Stimulated activated CD4-positive, alpha-beta T cell treated with anti-CD3 and anti-CD28 coated beads, TNF-alpha, amount 100 ng/mL, for 24 hours (primary cell): Measurements from ENCODE around the gene PLEKHB2.
"Not testable (repeated sequence)": the region's sequence is repeated elsewhere in the genome, so short reads cannot be mapped to it uniquely, and the experiment has no call there.

Experiments used
- DNase-seq, 3 experiments: peaks; one replicate each; pipeline ENCODE4 v3.0.0-alpha.2; 2020; ENCODE audit warnings: low read depth in 3 of 3

Gene PLEKHB2

GRCh38 chr2:131105156-131105949 is at the start of gene PLEKHB2:
TSS of gene PLEKHB2 (plus strand) at chr2:131105336. CDS start at chr2:131120942, 15,606 bp downstream.
- peak; percentile 85 to 93 (median 88) for DNase-seq

GRCh38 chr2:131056204-131056931 is 48.8 kb upstream of the PLEKHB2 start:
- no peak for DNase-seq

- DNase-seq, result no peak
Observed at GRCh38 chr2:131056932-131057287, 48.2 kb upstream of the PLEKHB2 start.

GRCh38 chr2:131058214-131058843 is 46.8 kb upstream of the PLEKHB2 start:
- no peak for DNase-seq

- no peak for DNase-seq
Observed at GRCh38 chr2:131058920-131059319, 46.2 kb upstream of the PLEKHB2 start.

GRCh38 chr2:131063501-131064283 is 41.4 kb upstream of the PLEKHB2 start:
- DNase-seq, result no peak

- DNase-seq, result no peak
Observed at GRCh38 chr2:131064589-131065512, 40.3 kb upstream of the PLEKHB2 start.

- DNase-seq, result no peak
Observed at GRCh38 chr2:131067465-131068125, 37.5 kb upstream of the PLEKHB2 start.

- not testable (repeated sequence) for DNase-seq
Observed at GRCh38 chr2:131068172-131068571, 37.0 kb upstream of the PLEKHB2 start.

- not testable (repeated sequence) for DNase-seq
Observed at GRCh38 chr2:131075578-131075977, 29.6 kb upstream of the PLEKHB2 start.

GRCh38 chr2:131076707-131077106 is 28.4 kb upstream of the PLEKHB2 start:
- no peak for DNase-seq

GRCh38 chr2:131077182-131077846 is 27.8 kb upstream of the PLEKHB2 start:
- no peak for DNase-seq

GRCh38 chr2:131077966-131078365 is 27.2 kb upstream of the PLEKHB2 start:
- DNase-seq, result no peak

- DNase-seq, result not testable (repeated sequence)
Observed at GRCh38 chr2:131079931-131080330, 25.2 kb upstream of the PLEKHB2 start.

- DNase-seq, result no peak
Observed at GRCh38 chr2:131081190-131081589, 23.9 kb upstream of the PLEKHB2 start.

GRCh38 chr2:131085646-131086045 is 19.5 kb upstream of the PLEKHB2 start:
- no peak for DNase-seq

- DNase-seq, result peak in 2 of 3 experiments; percentile 7 to 32
Observed at GRCh38 chr2:131092458-131093005, 12.6 kb upstream of the PLEKHB2 start.

GRCh38 chr2:131093006-131093695 is 12.0 kb upstream of the PLEKHB2 start, which contains the start of gene FAM168B:
TSS of gene FAM168B (minus strand) at chr2:131093460. CDS start at chr2:131082646, 10,814 bp downstream.
- peak; percentile 77 to 83 (median 79) for DNase-seq
